Lung microvascular endothelial cell (primary cell): ENCODE measurements around the gene TUT1. TPM values are rescaled to one million over a fixed set of nuclear protein-coding genes. Genes with fewer than 3 reads are reported as not detected.
A peak's percentile ranks its signal among the peaks of the same experiment; 100 is the strongest.
"Not testable (repeated sequence)": the region's sequence is repeated elsewhere in the genome, so short reads cannot be mapped to it uniquely, and the experiment has no call there.

ENCODE experiments used
- DNase-seq, 2 donors: peaks; one replicate each; pipeline versions ENCODE4 v3.0.0 to v3.0.0-alpha.2; 2010; ENCODE audit warnings: low read depth in 2 of 2
- total RNA-seq: library from RNA; depleted of rRNA; stranded (reverse); fragments of >200 nt; gene quantifications from 2 replicates; pipeline ENCODE4 v1.2.1, GENCODE V29; 2014

TUT1 gene
- total RNA-seq, 1 donor from 2014 or later: 14.5 TPM

GRCh38 chr11:62605467-62605866 lies 14.1 kb upstream of the TUT1 start:
- no peak for DNase-seq

DNA sequence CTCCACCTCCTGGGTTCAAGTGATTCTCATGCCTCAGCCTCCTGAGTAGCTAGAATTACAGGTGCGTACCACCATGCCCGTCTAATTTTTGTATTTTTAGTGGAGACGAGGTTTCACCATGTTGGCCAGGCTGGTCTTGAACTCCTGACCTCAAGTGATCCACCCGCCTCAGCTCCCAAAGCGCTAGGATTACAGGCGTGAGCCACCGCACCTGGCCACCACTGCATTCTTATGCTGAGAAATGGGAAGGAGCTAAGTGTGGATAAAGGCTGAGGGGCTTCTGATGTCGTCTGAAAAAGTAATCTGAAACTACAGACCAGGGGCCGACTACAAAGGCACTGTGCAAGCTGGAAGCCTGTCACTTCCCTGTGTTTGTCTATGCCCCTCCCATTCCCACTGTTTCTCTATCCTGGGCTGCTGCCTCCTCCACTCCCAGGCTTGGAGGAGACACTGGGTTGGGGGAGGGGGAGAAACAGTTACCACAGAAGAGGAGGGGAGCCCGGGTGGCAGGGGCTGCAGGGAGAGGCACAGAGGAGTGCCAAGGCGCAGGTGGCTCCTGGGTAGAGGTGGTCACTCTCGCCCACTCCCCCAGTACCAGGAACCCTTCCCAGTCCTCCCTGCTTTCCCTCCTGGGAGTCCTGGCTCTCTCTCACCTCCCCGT lies 13.3 kb upstream of the TUT1 start:
- DNase-seq: peak in 1 of 2 donors; percentile 35

GRCh38 chr11:62603776-62604299 lies 12.5 kb upstream of the TUT1 start:
- DNase-seq: peak in 1 of 2 donors; percentile 71

DNA sequence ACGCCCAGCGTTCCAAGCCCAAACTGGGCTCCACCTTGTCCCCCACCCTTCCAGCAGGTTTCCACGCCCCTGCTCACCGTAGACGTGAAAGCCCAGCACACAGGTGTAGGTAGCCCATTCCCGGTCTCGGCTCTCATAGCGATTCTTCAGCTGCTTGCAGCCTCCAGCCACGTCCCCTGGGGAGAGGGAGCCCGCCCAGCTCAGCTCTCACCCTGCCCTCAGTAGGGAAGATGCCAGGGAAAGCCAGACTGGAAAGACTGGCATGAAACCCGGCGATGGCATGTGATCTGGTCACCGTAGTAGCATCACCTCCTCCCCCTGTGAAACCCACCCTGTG lies 11.7 kb upstream of the TUT1 start:
- no peak for DNase-seq

DNA sequence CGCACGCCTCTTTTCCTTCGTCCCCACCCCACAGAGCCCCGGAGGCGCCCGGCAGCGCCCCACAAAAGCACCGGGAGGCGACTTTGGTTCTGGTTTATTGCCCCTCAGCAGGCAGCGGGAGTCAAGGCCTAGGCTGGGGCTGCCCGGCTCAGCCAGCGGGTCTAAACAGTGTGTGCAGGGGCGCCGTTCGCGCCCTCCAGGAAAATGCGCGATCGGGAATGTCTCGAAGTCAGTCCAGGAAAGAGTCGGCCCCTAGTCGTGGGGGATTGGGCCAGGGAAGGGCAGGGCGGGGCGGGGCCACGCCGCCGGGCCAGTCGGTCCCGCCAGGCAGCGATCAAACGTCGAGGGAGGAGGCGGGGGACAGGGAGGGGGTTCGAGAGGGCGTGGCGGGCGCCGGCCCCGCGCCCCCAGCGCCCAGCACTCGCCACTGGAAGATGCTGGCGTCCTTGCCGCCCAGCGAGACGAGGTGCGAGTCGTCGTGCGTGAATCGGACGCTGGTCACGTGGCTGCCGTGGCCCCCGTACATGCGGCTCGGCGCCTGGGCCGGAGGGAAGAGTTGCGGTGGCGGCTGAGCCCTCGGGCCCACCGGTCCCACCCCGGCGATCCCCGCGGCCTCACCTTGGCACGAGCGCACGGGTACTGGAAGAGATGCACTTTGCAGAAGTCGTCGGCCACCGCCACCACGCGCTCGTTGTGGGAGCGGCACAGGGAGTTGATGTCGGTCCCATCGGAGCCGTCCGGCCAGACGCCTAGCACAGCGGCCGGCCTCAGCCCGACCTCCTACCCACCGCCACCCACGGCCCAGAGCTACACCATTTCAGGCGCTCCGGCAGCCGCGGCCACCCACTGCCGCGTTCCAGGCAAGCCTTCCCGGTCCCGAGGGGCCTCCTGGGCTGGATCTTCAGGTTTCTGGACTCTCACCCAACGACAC lies 11.1 kb upstream of the TUT1 start:
- DNase-seq: peak; percentile 65 to 69

- DNase-seq: peak; percentile 98
Measured at GRCh38 chr11:62601372-62602140, 10.2 kb upstream of the TUT1 start, which contains the start of gene MTA2. MTA2 (minus strand) TSS chr11:62601865; CDS start chr11:62601450, 415 bp downstream.

DNA sequence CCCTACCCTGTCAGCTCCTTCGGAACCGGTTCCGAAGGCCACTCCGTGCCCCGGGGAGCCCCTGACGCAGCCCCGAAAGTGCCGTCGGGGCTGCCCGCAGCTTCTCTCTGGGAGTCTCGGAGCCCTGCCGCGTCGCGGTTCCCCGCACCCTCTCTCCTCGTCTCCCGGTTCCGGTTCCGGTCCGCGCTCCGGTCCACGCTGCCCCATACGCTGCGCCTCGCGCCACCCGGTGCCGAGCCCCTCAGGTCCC lies 9.7 kb upstream of the TUT1 start:
- peak; percentile 49 to 53 for DNase-seq

- no peak for DNase-seq
Measured at GRCh38 chr11:62600367-62601121, 9.2 kb upstream of the TUT1 start.

DNA sequence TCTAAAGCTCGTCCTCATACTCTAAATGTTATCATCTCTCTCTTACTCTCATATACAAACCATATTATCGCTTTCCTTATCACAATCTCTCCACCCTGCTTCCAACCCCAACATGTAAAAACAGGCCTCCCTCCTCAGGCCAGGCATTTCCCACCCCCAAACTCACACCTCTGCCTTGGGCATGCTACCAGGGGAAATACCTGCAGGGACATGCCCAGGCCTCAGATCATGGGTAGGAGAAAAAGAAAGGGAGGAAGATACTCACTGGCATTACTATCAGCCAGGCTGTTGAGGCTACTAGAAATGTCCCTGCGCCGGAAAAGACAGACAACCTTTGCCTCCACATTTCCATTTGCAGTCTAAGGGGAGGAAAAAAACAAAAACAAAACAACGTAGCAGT lies 8.6 kb upstream of the TUT1 start:
- peak in 1 of 2 donors; percentile 29 for DNase-seq

DNA sequence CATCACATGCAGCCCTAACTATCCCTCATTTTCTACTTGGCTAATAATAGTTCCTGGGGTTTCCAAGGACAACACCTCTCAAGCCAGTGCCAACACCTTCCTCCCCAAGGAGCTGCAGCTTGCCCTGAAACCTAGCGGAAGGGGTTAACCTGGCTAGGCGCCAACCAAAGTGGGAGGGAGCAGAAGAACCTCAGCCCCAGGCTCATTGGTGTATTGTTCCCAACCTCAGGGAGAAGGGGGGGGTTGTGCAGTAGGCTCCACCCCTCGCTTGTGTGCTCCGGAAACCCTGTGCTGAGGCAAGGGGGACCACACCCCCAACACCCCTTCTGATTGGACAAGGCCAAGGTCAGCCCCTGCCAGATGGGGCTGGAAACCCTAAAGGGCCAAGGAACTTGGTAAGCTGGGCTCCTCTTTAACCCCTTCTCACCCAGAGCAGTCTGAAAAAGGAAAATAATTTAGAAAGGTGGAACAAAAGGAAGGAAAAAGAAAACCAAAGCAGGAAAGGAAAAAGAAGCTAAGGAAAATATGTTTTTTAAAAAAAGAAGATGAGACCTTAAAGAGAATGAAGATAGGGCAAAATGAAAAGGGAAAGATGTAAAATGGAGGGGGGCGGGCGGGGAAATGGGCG lies 7.9 kb upstream of the TUT1 start:
- peak; percentile 95 to 99 for DNase-seq

DNA sequence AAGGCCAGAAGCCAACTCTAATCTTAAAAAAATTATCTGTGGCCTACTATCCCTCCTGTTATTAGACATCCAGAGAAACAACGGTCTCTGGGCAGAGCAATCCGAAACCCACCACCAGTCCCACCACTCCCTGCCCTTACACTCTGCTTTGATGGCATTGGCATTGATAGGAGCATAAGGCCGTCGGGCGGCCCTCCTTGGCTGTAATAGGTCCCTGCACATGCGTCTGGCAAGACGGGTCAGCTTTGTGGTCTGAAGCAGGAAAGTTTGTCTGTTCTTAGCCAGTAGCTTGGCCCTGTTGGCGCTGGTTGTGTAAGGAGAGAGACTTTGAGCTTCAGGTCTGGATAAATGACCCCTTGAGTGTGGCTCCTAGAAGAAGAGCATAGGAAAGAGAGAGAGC lies 3.8 kb upstream of the TUT1 start:
- DNase-seq: no peak

DNA sequence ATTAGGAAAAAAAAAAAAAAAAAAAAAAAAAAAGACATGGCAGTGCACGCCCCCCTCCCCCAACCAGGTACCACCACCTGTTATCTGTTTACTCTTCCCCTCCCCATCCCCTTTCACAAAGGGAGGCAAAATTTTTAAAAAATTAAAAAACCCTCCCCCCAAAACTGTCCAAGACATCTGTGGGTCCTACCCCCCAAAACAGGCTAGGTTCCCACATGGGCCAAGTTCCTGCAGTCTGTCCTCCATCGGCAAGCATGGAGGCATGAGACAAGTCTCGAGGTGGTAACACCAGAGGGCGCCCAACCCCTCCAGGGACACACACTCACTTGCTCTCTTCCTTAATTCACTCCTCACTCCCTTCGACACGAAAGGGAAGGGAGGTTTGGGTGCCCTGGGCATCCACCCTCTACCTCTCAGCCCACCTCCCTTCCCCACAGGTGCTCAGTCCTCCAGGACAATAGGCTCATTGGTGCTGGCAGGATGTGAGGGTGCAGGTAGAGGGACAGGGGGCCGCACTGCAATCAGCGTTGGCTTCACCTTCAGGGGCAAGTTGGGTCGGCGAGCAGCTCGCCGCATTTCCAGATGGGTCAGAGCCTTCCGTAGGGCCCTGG lies 2.2 kb upstream of the TUT1 start:
- peak; percentile 73 to 80 for DNase-seq

- DNase-seq: no peak
Measured at GRCh38 chr11:62592989-62593421, 1.7 kb upstream of the TUT1 start.

DNA sequence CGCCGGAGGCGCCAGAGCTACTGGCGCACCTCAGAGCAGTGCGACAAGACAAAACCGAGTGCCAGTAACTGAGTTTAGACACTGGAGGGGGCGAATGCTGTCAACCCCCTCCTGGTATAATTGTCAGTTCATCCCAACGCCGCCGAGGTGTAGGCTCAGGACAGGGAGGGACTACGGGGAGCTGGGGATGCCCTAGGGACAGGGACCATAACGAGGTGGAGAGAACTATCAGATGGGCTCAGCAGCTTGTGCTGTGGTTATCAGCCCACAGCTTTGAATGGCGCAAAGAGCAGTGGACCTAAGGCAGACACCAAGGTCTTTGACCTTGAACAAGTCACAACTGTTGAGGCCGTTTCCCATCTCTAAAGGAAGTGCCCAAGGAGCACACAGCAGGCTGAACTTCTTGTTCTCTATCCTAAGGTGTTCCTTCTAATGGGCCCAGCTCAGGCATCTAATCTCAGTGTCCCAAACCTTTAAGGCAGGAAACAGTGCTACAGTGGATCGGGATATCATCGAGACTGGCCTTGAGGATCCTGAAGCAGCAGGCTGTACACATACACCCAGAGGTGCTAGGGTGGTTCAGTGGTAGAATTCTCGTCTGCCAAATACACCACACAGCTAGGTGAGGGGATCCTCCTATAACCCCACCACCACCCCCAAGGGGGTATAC lies 958 bp upstream of the TUT1 start:
- DNase-seq: no peak

GRCh38 chr11:62588966-62589637 lies 2.2 kb downstream of the TUT1 start:
- DNase-seq: peak; percentile 45 to 58

- DNase-seq: not testable (repeated sequence)
Measured at GRCh38 chr11:62585356-62585755, 6.0 kb downstream of the TUT1 start.

DNA sequence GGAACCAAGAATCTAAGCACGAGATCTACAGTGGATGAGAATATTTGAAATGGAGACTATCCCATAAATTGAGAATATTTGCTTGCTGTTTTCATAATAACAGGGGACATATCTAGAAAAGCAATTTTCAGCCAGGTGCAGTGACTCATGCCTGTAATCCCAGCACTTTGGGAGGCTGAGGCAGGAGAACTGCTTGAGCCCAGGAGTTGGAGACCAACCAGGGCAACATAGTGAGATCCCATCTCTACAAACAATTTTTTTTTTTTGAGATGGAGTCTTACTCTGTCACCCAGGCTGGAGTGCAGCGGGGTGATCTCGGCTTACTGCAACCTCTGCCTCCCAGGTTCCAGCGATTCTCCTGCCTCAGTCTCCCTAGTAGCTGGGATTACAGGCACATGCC lies 9.6 kb downstream of the TUT1 start:
- not testable (repeated sequence) for DNase-seq

GRCh38 chr11:62580959-62581715 lies 10.2 kb downstream of the TUT1 start:
- no peak for DNase-seq
